Transverse colon (tissue), 4 donors: ENCODE measurements around the gene BCL2L1. TPM values are rescaled to one million over a fixed set of nuclear protein-coding genes. Genes with fewer than 3 reads are reported as not detected.

Experiments
- DNase-seq: peaks from one replicate; pipeline ENCODE4 v3.0.0-alpha.2; 2019
- H3K27ac ChIP-seq, 4 donors: fragments of 200-600 bp; sonication (generic); 2 replicates each; pipeline ENCODE4 v1.5.1; 2016 to 2018; ENCODE audit warnings: inconsistent platforms in 4 of 4
- H3K27me3 ChIP-seq: fragments of 200-600 bp; sonication (generic); 2 replicates; pipeline ENCODE4 v1.5.1; 2017; ENCODE audit warnings: inconsistent platforms
- H3K36me3 ChIP-seq, 4 donors: fragments of 200-600 bp; sonication (generic); 2 replicates each; pipeline ENCODE4 v1.5.1; 2017 to 2019; ENCODE audit warnings: inconsistent platforms in 4 of 4
- H3K4me1 ChIP-seq, 4 donors: fragments of 200-600 bp; sonication (generic); 2 replicates each; pipeline ENCODE4 v1.5.1; 2017 to 2020; ENCODE audit warnings: inconsistent platforms in 4 of 4
- H3K4me3 ChIP-seq, 4 donors: fragments of 200-600 bp; sonication (generic); 1 replicate in 1 of 4; 2 replicates in 3 of 4; pipeline versions ENCODE4 v1.5.1 to v1.6.1; 2017 to 2019; ENCODE audit warnings: inconsistent platforms in 4 of 4
- H3K9me3 ChIP-seq, 2 donors: fragments of 200-600 bp; sonication (generic); 2 replicates each; pipeline ENCODE4 v1.5.1; 2017 to 2019; ENCODE audit warnings: inconsistent platforms in 2 of 2
- CTCF ChIP-seq, 5 experiments: fragments of 200-600 bp in 3 of 5; fragments of 450-650 bp in 2 of 5; sonication (generic) in 3 of 5; IDR thresholded peaks; 1 replicate in 2 of 5; 2 replicates in 3 of 5; pipeline ENCODE4 v1.5.1; 2016 to 2017; ENCODE audit warnings: antibody characterized with exemption in 5 of 5, inconsistent platforms in 3 of 5, mild to moderate bottlenecking in 2 of 5, moderate library complexity in 1 of 5
- EP300 ChIP-seq: sonication (generic); formaldehyde crosslinking; IDR thresholded peaks from one replicate; pipeline ENCODE4 v1.6.1; 2017; ENCODE audit warnings: antibody characterized with exemption, low read depth
- POLR2A ChIP-seq: fragments of 450-650 bp; IDR thresholded peaks from one replicate; pipeline ENCODE4 v1.6.1; 2016; ENCODE audit warnings: antibody characterized with exemption, mild to moderate bottlenecking, moderate library complexity
- POLR2AphosphoS5 ChIP-seq, 3 donors: sonication (generic); formaldehyde crosslinking; IDR thresholded peaks; one replicate each; pipeline ENCODE4 v1.6.1; 2016; ENCODE audit warnings: antibody characterized with exemption in 3 of 3
- WGBS, 2 donors: methylation state at CpG; one replicate each; pipeline ENCODE4 v1.1.5; 2018; ENCODE audit warnings: low coverage in 1 of 2; 5-methylcytosine and 5-hydroxymethylcytosine counted together
- in situ Hi-C, 4 donors: fragments of 200-750 bp; cut with MboI; loops; one replicate each; pipeline versions ENCODE4 v1.15.0 to v1.15.1; 2017; ENCODE audit warnings: low sequenced_read_pairs in 3 of 4, low pct_ligation_motif_present in 1 of 4, low pct_unique_long_range_greater_than_20kb in 1 of 4
- intact Hi-C: fragments of 100-400 bp; cut with DNase I; formaldehyde crosslinking; loops from one replicate; pipeline ENCODE4 v1.15.1; 2023; ENCODE audit warnings: low total_unique reads
- total RNA-seq, 4 donors: library from RNA; depleted of rRNA; stranded (reverse); fragments of >200 nt; gene quantifications; one replicate each; pipeline ENCODE4 v1.1.0, GENCODE V29; 2016

Gene BCL2L1
- total RNA-seq, 4 donors from 2014 or later, result 98.6 to 151 (median 107) TPM

GRCh38 chr20:31746068-31746878 is 23.6 kb upstream of the BCL2L1 start:
- no peaks in the 10 kb centered on the region for H3K27me3 ChIP-seq
- TF ChIP-seq EP300 (no peak), POLR2A (no peak)
- no peak overlapping the region for H3K4me3 ChIP-seq
- in situ Hi-C loops, result loop anchor here in 1 of 4 donors (25.0 kb wide), 1 partner anchor 184 kb away; no protein-coding TSS in a partner anchor
- DNase-seq, result no peak
- H3K27ac ChIP-seq, result no peak overlapping the region
- no peaks in the 10 kb centered on the region for H3K9me3 ChIP-seq
- H3K4me1 ChIP-seq, result no peaks in the 10 kb centered on the region
- no peaks in the 10 kb centered on the region for H3K36me3 ChIP-seq
- WGBS, 2 donors, result 40 to 59% methylated on average over 1 of the region's 1 CpG
- intact Hi-C loops, result no loop called here

- Histone ChIP-seq H3K27me3 (no peaks in the 10 kb centered on the region), H3K9me3 (no peaks in the 10 kb centered on the region), H3K4me1 (peaks cover 0 to 20% (median 14%) of the 10 kb centered on the region in 4 donors), H3K27ac (peak overlapping the region in 1 of 4 donors; percentile 84), H3K36me3 (no peaks in the 10 kb centered on the region), H3K4me3 (peak overlapping the region in 1 of 4 donors; percentile 81)
- WGBS, 2 donors, result 33 to 75% methylated on average over 1 of the region's 1 CpG
- intact Hi-C loops, result no loop called here
- in situ Hi-C loops, result loop anchor here in 1 of 4 donors (25.0 kb wide), 1 partner anchor 178 kb away; no protein-coding TSS in a partner anchor
- no peak for DNase-seq
- TF ChIP-seq EP300 (no peak), POLR2AphosphoS5 (IDR thresholded peaks at IDR 0.05) (no peak), POLR2A (no peak), CTCF (IDR thresholded peaks at IDR 0.05) (no peak)
Observed at GRCh38 chr20:31740656-31741323, 18.1 kb upstream of the BCL2L1 start.

- 0% methylated on average over 1 of the region's 1 CpG for WGBS, 2 donors
- peak overlapping the region in 3 of 4 donors; percentile 84 to 85 (median 84) for H3K27ac ChIP-seq
- H3K4me1 ChIP-seq, result peaks cover 0 to 20% (median 14%) of the 10 kb centered on the region in 4 donors
- in situ Hi-C loops, result loop anchor here in 1 of 4 donors (25.0 kb wide), 1 partner anchor 178 kb away; no protein-coding TSS in a partner anchor
- H3K9me3 ChIP-seq, result no peaks in the 10 kb centered on the region
- H3K27me3 ChIP-seq, result no peaks in the 10 kb centered on the region
- H3K36me3 ChIP-seq, result no peaks in the 10 kb centered on the region
- TF ChIP-seq POLR2A (no peak), POLR2AphosphoS5 (IDR thresholded peaks at IDR 0.05) (no peak), EP300 (no peak)
- no peak for DNase-seq
- intact Hi-C loops, result no loop called here
- H3K4me3 ChIP-seq, result peak overlapping the region in 3 of 4 donors; percentile 50 to 81 (median 65)
Observed at GRCh38 chr20:31740208-31740607, 17.5 kb upstream of the BCL2L1 start.

- no peaks in the 10 kb centered on the region for H3K36me3 ChIP-seq
- peaks cover 0 to 20% (median 14%) of the 10 kb centered on the region in 4 donors for H3K4me1 ChIP-seq
- no peak for TF ChIP-seq POLR2A
- no peak for TF ChIP-seq POLR2AphosphoS5 (IDR thresholded peaks at IDR 0.05)
- peak in 1 of 5 experiments; percentile 2 for TF ChIP-seq CTCF (IDR thresholded peaks at IDR 0.05)
- no peak for TF ChIP-seq EP300
- peak overlapping the region; percentile 20 to 81 (median 58) for H3K4me3 ChIP-seq
- H3K27me3 ChIP-seq, result no peaks in the 10 kb centered on the region
- H3K9me3 ChIP-seq, result no peaks in the 10 kb centered on the region
- H3K27ac ChIP-seq, result peak overlapping the region; percentile 84 to 86 (median 84)
- intact Hi-C loops, result no loop called here
- no peak for DNase-seq
- 0 to 1% methylated on average over 8 to 11 of the region's 11 CpGs for WGBS, 2 donors
- in situ Hi-C loops, result loop anchor here in 1 of 4 donors (25.0 kb wide), 1 partner anchor 177 kb away; no protein-coding TSS in a partner anchor
Observed at GRCh38 chr20:31739550-31739977, 16.9 kb upstream of the BCL2L1 start.
